Aorta (tissue), 5 donors: ENCODE measurements around the gene FOXRED2. TPM values are rescaled to one million over a fixed set of nuclear protein-coding genes. Genes with fewer than 3 reads are reported as not detected.

Source experiments
- ATAC-seq: fragments of 200-7000 bp; cut with Tn5 transposase; one replicate; pipeline ENCODE4 v1.9.1; 2022; ENCODE audit warnings: moderate library complexity; ENCODE audit not compliant: low FRiP score
- DNase-seq, 2 donors: peaks; one replicate each; pipeline ENCODE4 v3.0.0-alpha.2; 2020
- H3K27ac ChIP-seq, 2 donors: one replicate each; pipeline ENCODE4 v1.5.1; 2013; ENCODE audit warnings: low read length in 2 of 2, mild to moderate bottlenecking in 2 of 2, moderate library complexity in 2 of 2, control low read depth in 1 of 2, inconsistent platforms in 1 of 2, low read depth in 1 of 2
- H3K27me3 ChIP-seq, 2 donors: one replicate each; pipeline ENCODE4 v1.6.1; 2013; ENCODE audit warnings: control low read depth in 1 of 2, low read length in 1 of 2, mild to moderate bottlenecking in 1 of 2, moderate library complexity in 1 of 2; ENCODE audit not compliant: insufficient read depth in 2 of 2, control insufficient read depth in 1 of 2
- H3K36me3 ChIP-seq, 2 donors: one replicate each; pipeline ENCODE4 v1.6.1; 2013; ENCODE audit warnings: control low read depth in 1 of 2, low read length in 1 of 2, mild to moderate bottlenecking in 1 of 2; ENCODE audit not compliant: insufficient read depth in 2 of 2, control insufficient read depth in 1 of 2
- H3K4me1 ChIP-seq, 2 donors: one replicate each; pipeline ENCODE4 v1.6.1; 2013; ENCODE audit warnings: low read length in 2 of 2, control low read depth in 1 of 2, mild to moderate bottlenecking in 1 of 2, moderate library complexity in 1 of 2; ENCODE audit not compliant: insufficient read depth in 2 of 2, control insufficient read depth in 1 of 2
- H3K4me3 ChIP-seq, 2 donors: one replicate each; pipeline ENCODE4 v1.5.1; 2013; ENCODE audit warnings: low read length in 2 of 2, control low read depth in 1 of 2, mild to moderate bottlenecking in 1 of 2
- H3K9me3 ChIP-seq: one replicate; pipeline ENCODE4 v1.6.1; 2013; ENCODE audit warnings: mild to moderate bottlenecking, low read length; ENCODE audit not compliant: control insufficient read depth
- WGBS, 2 donors: extraction: QIAGEN DNeasy Blood & Tissue Kit; methylation state at CpG; one replicate each; pipeline ENCODE4 v1.1.7; 2013; 5-methylcytosine and 5-hydroxymethylcytosine counted together
- intact Hi-C, 2 donors: fragments of 100-400 bp; cut with DNase I; formaldehyde crosslinking; loops; one replicate each; pipeline versions ENCODE4 v1.14.2 to v1.15.0; 2022
- long read RNA-seq, 2 donors: library from polyadenylated mRNA; unstranded; transcript quantifications; one replicate each; pipeline ENCODE4 v2.0.0, GENCODE V29; 2020 to 2021
- polyA plus RNA-seq, 2 donors: library from polyadenylated mRNA; stranded (reverse); fragments of 200-250 nt; gene quantifications; one replicate each; pipeline ENCODE4 v1.2.3, GENCODE V29; 2013
- total RNA-seq, 2 donors: library from RNA; stranded (reverse); fragmentation: NEBNext Ultra II Directional; extraction: Animal tissue kit (Norgen Biotek cat#: 25700); gene quantifications; one replicate each; pipeline ENCODE4 v1.2.1, GENCODE V29; 2021
- donor health status: healthy with polysubstance abuse.
- donor health status: Bipolar disorder and iron deficiency.
- donor health status: DM: no; HTN: no; CAD: no.
- donor health status: DM: no; HTN: no; CAD: no.
- donor health status: DM: yes; HTN: yes; CAD: no.

Gene FOXRED2
- 10 to 100 TPM in 1 of 2 donors, 1 to 10 TPM in 1; 4.6 to 11.1 TPM for total RNA-seq
- 1 to 10 TPM; 1.6 to 2.5 TPM for polyA plus RNA-seq
- long read RNA-seq, donor 1, partial matches to known transcripts, result 1 of 4 reads
- long read RNA-seq, donor 1, other reads (novel, unspliced or antisense), result 1 of 4 reads
- long read RNA-seq, donor 2, partial matches to known transcripts, result 2 of 4 reads
- long read RNA-seq, donor 2, other reads (novel, unspliced or antisense), result 2 of 4 reads

DNA sequence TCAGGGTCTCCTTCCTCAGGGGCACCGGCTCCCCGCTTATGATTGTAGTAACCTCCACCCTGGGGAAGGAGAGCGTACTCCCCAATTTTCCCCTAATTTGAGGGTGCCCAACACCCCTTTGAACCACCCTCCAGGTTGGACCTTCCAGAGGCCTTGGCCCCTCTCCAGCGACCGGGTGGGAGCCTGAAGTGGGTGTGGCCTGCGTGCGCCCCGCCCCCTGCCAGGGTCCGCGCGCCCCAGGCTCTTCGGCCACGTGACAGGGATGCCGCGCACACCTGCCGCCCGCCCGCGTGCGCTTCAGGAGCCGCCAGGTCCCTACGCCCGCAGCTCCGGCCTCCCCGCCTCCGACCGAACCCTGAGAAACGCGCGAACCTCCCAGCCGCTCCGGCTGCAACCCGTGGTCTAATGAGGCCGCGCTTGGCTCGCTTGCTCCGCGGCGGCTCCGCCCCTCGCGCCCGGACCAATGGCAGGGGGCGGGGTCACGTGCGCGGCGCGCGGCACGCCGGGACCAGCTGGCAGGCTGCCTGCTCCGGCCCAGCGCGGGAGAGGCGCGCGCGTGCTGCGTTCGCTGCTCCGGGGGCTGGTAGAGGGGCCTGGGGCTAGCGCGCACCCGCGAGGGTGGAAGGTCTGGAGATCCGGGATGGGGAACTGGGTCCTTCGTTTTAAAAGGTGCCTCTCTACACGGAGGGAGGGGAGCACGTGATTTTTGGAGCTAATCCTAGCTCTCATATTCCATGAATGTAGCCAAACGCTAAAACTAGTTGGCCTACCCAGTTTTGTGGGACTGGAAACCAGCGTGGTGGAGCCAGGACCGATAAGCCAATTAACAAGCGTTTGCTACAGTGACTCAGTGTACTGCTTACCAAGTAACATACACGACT is at the start of gene FOXRED2:
Gene FOXRED2 (minus strand): TSS at position 404 of the 881 bp plus-strand sequence. CDS start 618 bp downstream, outside the sequence.
- peak; percentile 94 for ATAC-seq
- WGBS, 2 donors, result 5% methylated on average over 68 to 75 of the region's 75 CpGs
- peak within 1 kb of the TSS in 1 of 2 donors; percentile 35 for H3K4me3 ChIP-seq
- no peaks in the 10 kb centered on the region for H3K27me3 ChIP-seq
- H3K9me3 ChIP-seq, result no peaks in the 10 kb centered on the region
- H3K4me1 ChIP-seq, result no peaks in the 10 kb centered on the region
- H3K36me3 ChIP-seq, result peaks cover 0 to 2% of the 10 kb centered on the region in 2 donors
- peak; percentile 93 to 95 for DNase-seq
- intact Hi-C loops, result no loop called here
- H3K27ac ChIP-seq, result peak within 1 kb of the TSS in 1 of 2 donors; percentile 16

GRCh38 chr22:36554098-36554497 is 47.3 kb upstream of the FOXRED2 start:
- Histone ChIP-seq H3K36me3 (no peaks in the 10 kb centered on the region), H3K27ac (no peak overlapping the region), H3K4me3 (no peak overlapping the region), H3K4me1 (no peaks in the 10 kb centered on the region), H3K9me3 (no peaks in the 10 kb centered on the region), H3K27me3 (peaks cover 0 to 4% of the 10 kb centered on the region in 2 donors)
- no peak for ATAC-seq
- intact Hi-C loops, result no loop called here
- no peak for DNase-seq
- WGBS, 2 donors, result 50 to 51% methylated on average over 5 of the region's 5 CpGs

GRCh38 chr22:36552289-36552688 is 45.4 kb upstream of the FOXRED2 start:
- ATAC-seq, result no peak
- intact Hi-C loops, result no loop called here
- H3K4me3 ChIP-seq, result no peak overlapping the region
- WGBS, 2 donors, result 14% methylated on average over 1 of the region's 1 CpG
- H3K9me3 ChIP-seq, result no peaks in the 10 kb centered on the region
- no peak overlapping the region for H3K27ac ChIP-seq
- DNase-seq, result no peak
- H3K4me1 ChIP-seq, result no peaks in the 10 kb centered on the region
- peaks cover 0 to 4% of the 10 kb centered on the region in 2 donors for H3K27me3 ChIP-seq
- H3K36me3 ChIP-seq, result no peaks in the 10 kb centered on the region

DNA sequence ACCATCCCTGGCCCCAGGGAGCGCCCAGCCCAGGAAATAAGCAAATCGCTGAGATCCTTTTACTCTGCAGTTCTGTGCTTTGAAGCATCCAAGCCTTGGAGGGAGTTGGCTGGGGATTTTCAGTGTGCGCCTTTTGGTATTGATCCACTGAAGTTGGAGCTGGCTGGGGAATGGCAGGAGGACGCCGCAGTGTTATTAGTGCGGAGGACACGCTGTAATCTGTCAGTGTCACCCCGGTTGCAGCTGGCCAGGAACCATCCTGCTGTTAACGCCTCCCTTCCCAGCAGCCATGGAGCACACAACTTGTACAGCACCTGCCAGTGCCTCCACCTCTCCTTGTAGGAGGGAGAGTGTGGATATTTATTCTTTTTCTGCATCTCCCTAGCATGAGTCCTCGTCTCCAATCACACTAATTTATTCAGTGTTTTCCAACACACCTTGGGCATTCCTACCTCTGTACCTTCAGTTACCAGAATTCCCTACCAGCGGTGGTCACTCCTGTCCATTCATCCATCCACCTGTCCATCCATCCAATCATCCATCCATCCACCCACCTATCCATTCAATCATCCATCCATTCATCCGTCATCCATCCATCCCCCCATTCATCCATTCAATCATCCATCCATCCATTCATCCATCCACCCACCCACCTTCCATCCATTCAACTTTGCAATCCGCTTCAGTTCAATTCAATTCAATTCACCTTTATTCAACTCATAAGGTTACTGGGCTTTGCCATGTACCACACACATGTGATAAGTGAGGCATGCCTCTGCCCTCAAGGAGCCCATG is 44.1 kb upstream of the FOXRED2 start:
- peak in 1 of 2 donors; percentile 3 for DNase-seq
- intact Hi-C loops, result no loop called here
- Histone ChIP-seq H3K27ac (no peak overlapping the region), H3K36me3 (no peaks in the 10 kb centered on the region), H3K4me1 (no peaks in the 10 kb centered on the region), H3K27me3 (peaks cover 0 to 4% of the 10 kb centered on the region in 2 donors), H3K9me3 (no peaks in the 10 kb centered on the region), H3K4me3 (no peak overlapping the region)
- 41 to 43% methylated on average over 13 of the region's 13 CpGs for WGBS, 2 donors
- ATAC-seq, result no peak

- Histone ChIP-seq H3K36me3 (no peaks in the 10 kb centered on the region), H3K4me3 (no peak overlapping the region), H3K27ac (no peak overlapping the region), H3K4me1 (no peaks in the 10 kb centered on the region), H3K9me3 (no peaks in the 10 kb centered on the region), H3K27me3 (peaks cover 0 to 4% of the 10 kb centered on the region in 2 donors)
- DNase-seq (no peak), ATAC-seq (no peak)
- intact Hi-C loops, result loop anchor here in 1 of 2 donors (5.0 kb wide), 1 partner anchor 308 kb away; no protein-coding TSS in a partner anchor
- WGBS, 2 donors, result 45 to 47% methylated on average over 5 of the region's 5 CpGs
These were observed 42.2 kb upstream of the FOXRED2 start for GRCh38 chr22:36549033-36549432.

- H3K36me3 ChIP-seq, result no peaks in the 10 kb centered on the region
- DNase-seq (peak in 1 of 2 donors; percentile 76), ATAC-seq (no peak)
- WGBS, 2 donors, result 26 to 36% methylated on average over 10 to 14 of the region's 14 CpGs
- H3K27ac ChIP-seq, result no peak overlapping the region
- no peak overlapping the region for H3K4me3 ChIP-seq
- H3K27me3 ChIP-seq, result peaks cover 0 to 4% of the 10 kb centered on the region in 2 donors
- intact Hi-C loops, result loop anchor here in 1 of 2 donors (5.0 kb wide), 1 partner anchor 309 kb away; no protein-coding TSS in a partner anchor
- no peaks in the 10 kb centered on the region for H3K4me1 ChIP-seq
- no peaks in the 10 kb centered on the region for H3K9me3 ChIP-seq
These were observed 41.8 kb upstream of the FOXRED2 start for GRCh38 chr22:36548606-36549005.

- Histone ChIP-seq H3K4me1 (no peaks in the 10 kb centered on the region), H3K36me3 (no peaks in the 10 kb centered on the region), H3K27me3 (peaks cover 0 to 4% of the 10 kb centered on the region in 2 donors), H3K9me3 (no peaks in the 10 kb centered on the region), H3K4me3 (no peak overlapping the region), H3K27ac (no peak overlapping the region)
- 40 to 41% methylated on average over 6 of the region's 6 CpGs for WGBS, 2 donors
- no peak for DNase-seq
- no peak for ATAC-seq
- intact Hi-C loops, result loop anchor here in 1 of 2 donors (5.0 kb wide), 1 partner anchor 310 kb away; no protein-coding TSS in a partner anchor
These were observed 40.1 kb upstream of the FOXRED2 start for GRCh38 chr22:36546932-36547331.

DNA sequence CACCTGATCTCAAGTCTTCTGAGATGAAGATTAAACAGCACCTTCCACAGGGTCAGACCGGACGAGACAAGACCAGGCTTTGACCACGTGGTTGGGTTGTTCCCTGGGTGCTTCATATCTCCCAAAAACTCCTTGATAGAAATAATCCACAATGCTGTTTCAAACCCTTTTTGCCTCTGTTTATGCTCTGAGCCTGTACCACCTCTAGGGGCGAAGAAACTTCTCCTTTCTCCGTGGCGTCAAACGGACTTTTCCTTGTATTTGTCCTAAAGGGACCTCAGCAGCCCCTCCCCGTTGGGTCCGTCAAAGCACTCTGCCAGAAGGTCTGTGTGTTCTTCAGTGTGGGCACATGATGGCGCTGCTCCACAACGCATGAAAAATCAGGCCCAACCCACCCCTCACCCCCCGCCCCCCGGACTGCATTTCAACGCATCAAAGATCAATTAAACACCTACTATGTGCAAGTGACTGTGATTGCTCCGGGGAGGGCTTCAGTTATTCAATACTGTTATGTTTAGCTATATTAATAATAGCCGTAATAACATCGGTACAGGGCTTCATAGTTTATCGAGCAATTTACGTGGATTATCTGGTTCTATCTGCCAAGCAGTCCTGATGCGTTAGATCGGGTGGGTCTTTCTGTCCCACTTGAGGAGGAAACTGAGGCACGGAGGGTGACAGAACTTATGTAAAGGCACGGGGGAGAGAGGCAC is 39.4 kb upstream of the FOXRED2 start:
- Histone ChIP-seq H3K27me3 (peaks cover 0 to 4% of the 10 kb centered on the region in 2 donors), H3K4me1 (no peaks in the 10 kb centered on the region), H3K27ac (no peak overlapping the region), H3K36me3 (no peaks in the 10 kb centered on the region), H3K9me3 (no peaks in the 10 kb centered on the region), H3K4me3 (no peak overlapping the region)
- peak in 1 of 2 donors; percentile 63 for DNase-seq
- ATAC-seq, result no peak
- intact Hi-C loops, result loop anchor here in 1 of 2 donors (5.0 kb wide), 1 partner anchor 311 kb away; no protein-coding TSS in a partner anchor
- 23% methylated on average over 23 of the region's 23 CpGs for WGBS, 2 donors
